Gastrocnemius medialis (tissue), 4 donors: ENCODE results near the gene TSPAN15. TPM values are rescaled to one million over a fixed set of nuclear protein-coding genes. Genes with fewer than 3 reads are reported as not detected.

ENCODE experiments used
- ATAC-seq, 2 donors: fragments of 150-250 bp; one replicate each; pipeline ENCODE4 v1.9.1; 2016
- DNase-seq, 2 donors: peaks; one replicate each; pipeline ENCODE4 v3.0.0-alpha.2; 2019
- H3K27ac ChIP-seq, 4 donors: fragments of 200-600 bp; sonication (generic); 1 replicate in 1 of 4; 2 replicates in 3 of 4; pipeline ENCODE4 v1.5.1; 2016 to 2018; ENCODE audit warnings: mild to moderate bottlenecking in 2 of 4, moderate library complexity in 1 of 4
- H3K27me3 ChIP-seq, 3 donors: fragments of 200-600 bp; sonication (generic) in 2 of 3; 1 replicate in 1 of 3; 2 replicates in 2 of 3; pipeline versions ENCODE4 v1.5.1 to v1.6.0; 2016 to 2019; ENCODE audit warnings: mild to moderate bottlenecking in 1 of 3, moderate library complexity in 1 of 3
- H3K36me3 ChIP-seq, 2 donors: fragments of 200-600 bp; sonication (generic) in 1 of 2; one replicate each; pipeline ENCODE4 v1.5.1; 2017 to 2018
- H3K4me1 ChIP-seq, 2 donors: fragments of 200-600 bp; sonication (generic) in 1 of 2; one replicate each; pipeline ENCODE4 v1.5.1; 2016 to 2017; ENCODE audit warnings: mild to moderate bottlenecking in 2 of 2
- H3K4me3 ChIP-seq, 4 donors: fragments of 200-600 bp; sonication (generic) in 3 of 4; 1 replicate in 1 of 4; 2 replicates in 3 of 4; pipeline ENCODE4 v1.5.1; 2016 to 2019; ENCODE audit warnings: mild to moderate bottlenecking in 2 of 4
- H3K9me3 ChIP-seq, 3 donors: fragments of 200-600 bp; sonication (generic) in 2 of 3; 1 replicate in 1 of 3; 2 replicates in 2 of 3; pipeline ENCODE4 v1.5.1; 2016 to 2019
- POLR2A ChIP-seq, 2 donors: fragments of 450-650 bp; IDR thresholded peaks; one replicate each; pipeline ENCODE4 v1.6.1; 2017; ENCODE audit warnings: antibody characterized with exemption in 2 of 2, mild to moderate bottlenecking in 2 of 2, moderate library complexity in 2 of 2
- in situ Hi-C, 4 donors: fragments of 200-750 bp; cut with MboI; loops; one replicate each; pipeline versions ENCODE4 v1.15.0 to v1.8.0; 2017; ENCODE audit warnings: low sequenced_read_pairs in 4 of 4
- intact Hi-C: fragments of 100-400 bp; cut with DNase I; formaldehyde crosslinking; loops from one replicate; pipeline ENCODE4 v1.15.1; 2023; ENCODE audit warnings: low total_unique reads
- total RNA-seq, 4 donors: library from RNA; depleted of rRNA; stranded (reverse); fragments of >200 nt; gene quantifications; one replicate each; pipeline versions ENCODE4 v1.1.0 to v1.2.3, GENCODE V29; 2016
- TF ChIP-seq, protein P1 (sequence below), 5 experiments: fragments of 450-650 bp in 3 of 5; fragments of 200-600 bp in 2 of 5; sonication (generic) in 2 of 5; IDR thresholded peaks in 4 of 5; conservative IDR thresholded peaks in 1 of 5; 1 replicate in 4 of 5; 2 replicates in 1 of 5; pipeline ENCODE4 v1.5.1; 2016 to 2019; ENCODE audit warnings: antibody characterized with exemption in 5 of 5, mild to moderate bottlenecking in 3 of 5, moderate library complexity in 3 of 5

TSPAN15 gene
- total RNA-seq, 4 donors from 2014 or later: 7.9 to 21.0 (median 11.8) TPM

DNA sequence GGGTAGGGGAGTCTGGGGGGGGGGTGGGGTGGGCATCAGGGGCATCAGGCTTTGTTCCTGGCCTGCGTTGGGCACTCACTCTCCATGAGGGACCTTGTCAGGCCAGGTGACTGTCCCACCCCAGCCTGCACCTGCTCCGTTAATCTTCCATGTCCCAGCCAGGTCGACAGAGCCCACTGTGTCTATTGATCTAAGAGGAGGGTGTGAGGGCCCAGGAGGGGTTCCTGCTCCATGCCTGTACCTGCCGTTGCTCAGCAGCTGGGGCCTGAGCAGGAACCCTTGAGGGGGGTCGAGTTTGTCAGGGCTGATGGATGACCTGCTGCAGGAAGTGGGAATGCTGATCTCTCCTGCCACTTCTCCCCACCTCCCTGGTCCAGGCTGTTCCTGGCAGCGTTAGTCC lies 103.3 kb downstream of the TSPAN15 start:
- Histone ChIP-seq H3K36me3 (no peaks in the 10 kb centered on the region), H3K27me3 (peaks cover 0 to 20% (median 0%) of the 10 kb centered on the region in 3 donors), H3K27ac (no peak overlapping the region), H3K4me1 (no peaks in the 10 kb centered on the region), H3K4me3 (no peak overlapping the region), H3K9me3 (peaks cover 0 to 6% (median 0%) of the 10 kb centered on the region in 3 donors)
- no peak for ATAC-seq
- in situ Hi-C loops: no loop called here
- TF ChIP-seq, protein P1, sequence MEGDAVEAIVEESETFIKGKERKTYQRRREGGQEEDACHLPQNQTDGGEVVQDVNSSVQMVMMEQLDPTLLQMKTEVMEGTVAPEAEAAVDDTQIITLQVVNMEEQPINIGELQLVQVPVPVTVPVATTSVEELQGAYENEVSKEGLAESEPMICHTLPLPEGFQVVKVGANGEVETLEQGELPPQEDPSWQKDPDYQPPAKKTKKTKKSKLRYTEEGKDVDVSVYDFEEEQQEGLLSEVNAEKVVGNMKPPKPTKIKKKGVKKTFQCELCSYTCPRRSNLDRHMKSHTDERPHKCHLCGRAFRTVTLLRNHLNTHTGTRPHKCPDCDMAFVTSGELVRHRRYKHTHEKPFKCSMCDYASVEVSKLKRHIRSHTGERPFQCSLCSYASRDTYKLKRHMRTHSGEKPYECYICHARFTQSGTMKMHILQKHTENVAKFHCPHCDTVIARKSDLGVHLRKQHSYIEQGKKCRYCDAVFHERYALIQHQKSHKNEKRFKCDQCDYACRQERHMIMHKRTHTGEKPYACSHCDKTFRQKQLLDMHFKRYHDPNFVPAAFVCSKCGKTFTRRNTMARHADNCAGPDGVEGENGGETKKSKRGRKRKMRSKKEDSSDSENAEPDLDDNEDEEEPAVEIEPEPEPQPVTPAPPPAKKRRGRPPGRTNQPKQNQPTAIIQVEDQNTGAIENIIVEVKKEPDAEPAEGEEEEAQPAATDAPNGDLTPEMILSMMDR (IDR thresholded peaks at IDR 0.05 in 4 of 5, conservative IDR thresholded peaks at IDR 0.05 in 1 of 5): no peak
- TF ChIP-seq POLR2A (IDR thresholded peaks at IDR 0.05): no peak
- no peak for DNase-seq
- intact Hi-C loops: no loop called here

Other genes with a start within 250 kb of the TSPAN15 start
- gene HKDC1, start 231.1 kb upstream of the TSPAN15 start, total RNA-seq: under 1 TPM in 1 of 4 donors, not detected in 3; 0.18 TPM
- 100 to 1,000 TPM; 168 to 331 (median 246) TPM for gene HK1, start 173.0 kb upstream of the TSPAN15 start, total RNA-seq
- under 1 TPM in 2 of 4 donors, not detected in 2; 0.36 to 0.49 TPM for gene TACR2, start 34.5 kb upstream of the TSPAN15 start, total RNA-seq
- gene NEUROG3, start 122.0 kb downstream of the TSPAN15 start, total RNA-seq: not detected
- 1 to 10 TPM in 3 of 4 donors, not detected in 1; 1.1 to 2.6 (median 2.5) TPM for gene FAM241B, start 178.8 kb downstream of the TSPAN15 start, total RNA-seq